Fibroblast of skin of right biceps (primary cell): Measurements from ENCODE around the gene EFCAB12.

Experiments
- DNase-seq: peaks from one replicate; pipeline ENCODE4 v3.0.0-alpha.2; 2013

Gene EFCAB12

DNA sequence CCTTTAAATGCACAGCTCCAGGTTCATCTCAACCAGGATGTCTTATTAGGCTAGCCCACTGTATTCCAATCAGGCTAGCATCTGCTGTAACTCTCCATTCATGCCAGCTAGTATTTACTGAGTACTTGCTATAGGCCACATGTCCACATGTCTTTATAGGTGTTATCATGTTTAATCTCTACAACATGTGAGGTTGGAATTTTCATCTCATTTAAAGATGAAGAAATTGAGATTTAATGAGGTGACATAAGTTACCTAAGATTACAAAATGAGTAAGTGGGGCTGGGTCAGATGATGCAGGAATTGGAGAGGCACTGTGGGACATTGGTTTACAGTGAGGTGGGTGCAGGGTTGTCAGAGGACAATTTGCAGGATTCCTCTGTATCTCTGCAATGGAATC lies 14.5 kb upstream of the EFCAB12 start:
- DNase-seq = no peak

DNA sequence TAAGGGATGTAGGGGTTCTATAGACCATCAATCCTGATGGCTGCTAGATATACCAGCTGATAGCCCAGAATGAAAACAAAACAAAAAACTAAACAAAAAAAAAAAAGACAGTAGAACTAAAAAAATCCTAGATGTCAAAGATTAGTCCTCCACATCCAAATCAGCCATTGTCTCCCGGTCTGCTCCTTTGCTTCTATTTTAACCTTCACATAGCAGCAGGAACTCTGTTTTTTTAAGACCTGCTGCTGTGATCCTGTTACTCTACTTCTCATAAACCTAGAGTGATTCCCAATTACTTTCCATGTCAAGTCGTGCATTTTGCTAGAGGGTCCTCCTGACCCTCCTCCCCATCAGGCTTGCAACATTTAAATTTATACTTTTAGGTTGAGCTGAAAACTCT lies 14.1 kb upstream of the EFCAB12 start:
- no peak for DNase-seq

DNA sequence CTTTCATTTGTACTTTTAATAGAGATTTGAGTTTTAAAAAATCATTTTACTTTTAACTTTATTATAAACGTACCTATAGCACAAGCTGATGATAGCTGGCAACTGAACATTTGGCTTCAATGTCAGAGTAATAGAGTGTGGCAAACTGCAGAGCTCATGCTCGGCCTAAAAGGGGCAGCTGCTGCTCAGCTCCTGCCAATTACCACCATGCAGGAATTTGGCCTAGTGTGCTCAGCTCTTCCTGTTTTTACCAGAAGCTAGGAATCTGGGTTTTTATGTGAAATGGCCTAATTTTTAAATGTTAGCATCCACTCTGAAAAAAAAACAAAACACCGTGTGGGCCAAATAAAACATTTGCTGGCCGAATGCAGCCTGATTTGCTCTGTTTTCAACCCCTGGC lies 13.3 kb upstream of the EFCAB12 start:
- peak; percentile 43 for DNase-seq

DNA sequence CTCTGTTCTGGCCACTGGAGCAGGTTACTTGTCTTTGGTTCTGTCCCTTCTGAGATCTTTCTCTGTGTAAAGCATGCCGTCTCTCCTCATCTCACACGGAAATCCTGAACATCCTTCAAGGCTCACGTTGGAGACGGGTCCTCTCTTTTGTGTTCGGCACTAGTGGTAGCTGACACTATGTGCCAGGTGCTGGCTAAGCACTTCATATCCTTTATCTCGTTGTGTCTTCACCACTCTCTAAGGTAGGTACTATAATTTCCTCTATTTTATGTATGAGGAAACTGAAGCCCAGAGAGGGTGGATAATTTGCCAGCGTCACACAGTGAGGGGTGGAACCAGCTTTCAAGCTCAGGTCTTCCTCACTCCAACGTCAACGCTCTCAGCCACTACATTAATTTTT lies 12.8 kb upstream of the EFCAB12 start:
- no peak for DNase-seq

DNA sequence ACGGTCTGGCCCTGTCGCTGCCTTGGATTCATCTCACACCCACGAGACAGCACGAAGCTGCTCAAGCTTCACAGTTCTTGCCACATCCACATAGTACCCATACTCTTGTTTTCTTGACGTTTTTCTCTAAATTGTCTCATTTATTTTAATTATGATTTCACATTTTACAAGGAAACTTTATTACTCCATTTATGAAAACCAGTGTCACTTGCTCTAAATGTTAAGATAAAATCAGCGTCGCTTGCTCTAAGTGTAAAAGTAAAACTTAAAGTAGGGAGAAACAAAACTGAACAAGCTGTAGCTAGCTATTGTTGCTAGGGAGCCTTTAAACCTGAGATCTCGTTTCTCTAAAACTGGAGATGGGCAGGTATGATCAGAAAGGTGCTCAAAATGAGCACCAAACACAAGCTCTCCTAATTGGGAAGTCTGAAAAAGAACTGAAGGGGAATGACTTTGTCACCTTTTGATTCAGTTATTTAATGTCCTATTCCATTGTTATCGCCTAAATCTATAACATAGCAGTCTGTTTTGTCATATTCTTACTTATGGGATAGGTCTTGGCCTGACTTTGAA lies 12.3 kb upstream of the EFCAB12 start:
- DNase-seq = no peak

DNA sequence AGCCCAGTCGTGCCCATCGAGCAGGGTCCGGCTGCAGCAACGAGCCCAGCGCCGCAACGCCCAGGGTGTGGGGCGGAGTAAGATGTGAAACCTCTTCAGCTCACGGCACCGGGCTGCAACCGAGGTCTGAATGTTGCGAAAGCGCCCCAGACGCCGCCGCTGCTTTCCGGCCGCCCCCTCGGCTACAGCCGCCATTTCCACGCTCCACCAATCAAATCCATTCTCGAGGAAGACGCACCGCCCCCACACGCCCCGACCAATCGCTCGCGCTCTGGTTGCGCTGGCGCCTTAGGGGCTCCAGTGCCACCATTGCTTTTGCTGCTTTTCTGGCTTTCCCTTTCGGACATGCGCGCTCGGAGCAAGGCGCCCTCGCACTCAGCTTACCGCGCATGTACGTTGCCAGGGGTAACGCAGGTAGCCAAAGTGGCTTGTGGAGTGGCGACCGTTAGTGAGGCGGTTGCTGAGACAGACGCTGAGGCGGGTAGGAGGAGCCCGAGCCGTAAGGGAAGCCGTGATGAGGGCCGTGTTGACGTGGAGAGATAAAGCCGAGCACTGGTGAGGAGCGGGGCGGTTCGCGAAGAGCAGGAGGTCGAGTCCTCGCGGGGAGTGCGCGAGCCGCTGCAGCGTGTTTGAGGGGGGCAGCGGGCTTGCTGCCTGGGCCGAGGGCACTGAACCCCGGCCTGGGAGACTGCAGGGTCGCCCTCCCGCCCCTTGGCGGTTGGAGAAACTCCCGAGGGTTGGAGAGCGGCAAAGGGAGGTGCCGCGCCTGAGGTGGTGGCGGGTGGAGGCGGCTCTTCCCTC lies 11.6 kb upstream of the EFCAB12 start, which contains the start of the genes IFT122 and MBD4:
IFT122 (plus strand) TSS at position 408 of the 801 bp plus-strand sequence; CDS start at position 515, 107 bp downstream.
MBD4 (minus strand) TSS at position 132 of the 801 bp plus-strand sequence; CDS start at position 17, 115 bp downstream.
- peak; percentile 100 for DNase-seq

DNA sequence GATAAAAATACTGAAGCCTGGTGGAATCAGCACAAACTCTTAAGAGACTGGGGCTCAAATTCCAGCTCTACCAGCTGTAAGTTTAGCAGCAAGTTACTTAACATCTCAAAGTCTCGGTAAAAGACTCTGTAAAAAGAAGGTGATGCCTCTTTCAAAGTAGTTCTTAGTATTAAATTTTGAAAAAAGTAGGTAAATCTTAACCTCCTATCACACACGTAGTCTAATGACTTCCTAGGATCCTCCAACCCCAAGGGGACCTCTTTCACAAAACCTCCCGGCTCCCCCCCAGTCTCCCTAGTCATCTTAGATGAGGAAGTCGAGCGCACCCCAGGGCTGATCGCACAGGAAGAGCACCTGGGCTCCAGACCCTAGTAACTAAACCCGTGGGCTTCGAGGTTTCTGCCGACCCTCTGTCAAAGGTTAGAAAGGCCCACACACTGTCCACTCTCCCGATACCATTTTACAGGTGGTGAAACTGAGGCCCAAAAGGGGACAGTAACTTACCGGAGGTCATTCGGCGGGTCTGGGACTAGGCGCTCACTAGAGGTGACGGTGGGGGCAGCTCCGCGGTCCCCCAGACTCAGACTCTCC lies 10.9 kb upstream of the EFCAB12 start:
- DNase-seq = no peak

DNA sequence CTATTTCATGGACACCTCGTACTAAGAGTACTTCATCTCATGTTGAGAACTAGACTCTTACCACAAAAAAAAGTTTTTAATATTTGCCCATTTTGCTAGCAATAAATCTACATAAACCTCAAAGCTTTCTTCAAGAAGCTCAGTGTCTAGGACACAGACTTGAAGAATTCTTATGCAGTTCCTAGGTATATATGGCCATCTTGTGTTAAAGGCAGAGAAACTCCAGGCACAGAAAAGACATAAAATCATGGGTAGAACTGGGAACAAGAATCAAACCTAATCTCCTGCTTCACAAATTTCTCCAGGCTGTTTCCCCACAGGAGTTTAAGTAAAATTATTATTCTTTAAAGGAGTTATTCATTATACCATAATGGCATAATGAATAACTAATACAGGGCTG lies 6.9 kb upstream of the EFCAB12 start:
- no peak for DNase-seq

DNA sequence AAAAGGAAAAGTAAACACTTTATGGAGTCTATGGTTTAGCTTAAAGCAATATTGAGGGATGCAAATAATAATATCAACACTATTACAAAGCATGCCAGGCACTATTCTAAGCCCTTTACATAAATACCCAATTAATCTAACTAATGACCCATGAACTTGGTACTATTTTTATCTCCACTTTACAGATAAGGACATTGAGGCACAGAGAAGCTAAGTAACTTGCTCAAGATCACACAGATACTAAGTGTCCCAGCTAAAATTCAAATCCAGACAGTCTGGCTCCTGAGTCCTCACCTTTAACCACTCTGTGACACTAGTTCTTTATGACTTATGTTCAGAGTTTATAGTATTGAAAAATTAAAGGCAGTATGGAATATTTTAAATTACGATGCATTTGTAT lies 5.7 kb upstream of the EFCAB12 start:
- DNase-seq = no peak

DNA sequence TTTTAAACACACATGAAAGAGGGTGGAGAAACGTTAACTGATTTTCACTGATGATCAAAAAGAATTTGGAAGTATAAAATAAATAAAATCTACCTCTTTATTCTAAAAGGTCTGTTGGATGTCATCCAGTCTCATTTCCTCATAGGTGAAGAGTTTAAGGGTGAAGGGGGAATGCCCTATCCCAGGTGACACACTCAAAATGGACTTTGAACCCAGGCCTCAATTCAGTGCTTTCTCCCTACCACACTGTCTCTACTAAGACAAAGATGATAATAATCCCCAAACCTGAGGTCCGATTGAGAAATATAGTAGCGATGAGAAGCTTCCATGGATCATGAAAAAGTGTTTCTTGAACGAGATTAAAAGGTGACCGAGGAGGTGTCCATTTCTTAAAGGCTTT lies 5.1 kb upstream of the EFCAB12 start:
- DNase-seq = no peak

DNA sequence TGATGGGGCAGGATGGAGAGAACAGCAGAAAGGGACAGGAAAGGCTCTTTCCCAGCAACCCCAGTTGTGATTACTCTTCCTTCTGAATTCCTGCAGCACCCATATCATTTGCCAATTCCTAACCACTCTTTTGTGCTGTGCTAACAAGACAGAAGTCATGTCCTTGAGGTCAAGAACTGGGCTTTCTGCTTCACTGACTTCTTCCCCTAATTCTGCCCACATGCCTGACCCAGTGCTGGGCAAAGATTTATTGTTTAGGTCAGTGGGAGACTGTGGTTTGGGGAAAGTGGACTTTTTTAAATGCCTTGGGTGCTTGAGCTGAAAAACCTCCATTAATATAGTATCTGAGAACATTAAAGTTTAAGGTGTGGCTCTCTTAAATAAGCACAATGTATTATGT lies 4.2 kb upstream of the EFCAB12 start:
- no peak for DNase-seq

DNA sequence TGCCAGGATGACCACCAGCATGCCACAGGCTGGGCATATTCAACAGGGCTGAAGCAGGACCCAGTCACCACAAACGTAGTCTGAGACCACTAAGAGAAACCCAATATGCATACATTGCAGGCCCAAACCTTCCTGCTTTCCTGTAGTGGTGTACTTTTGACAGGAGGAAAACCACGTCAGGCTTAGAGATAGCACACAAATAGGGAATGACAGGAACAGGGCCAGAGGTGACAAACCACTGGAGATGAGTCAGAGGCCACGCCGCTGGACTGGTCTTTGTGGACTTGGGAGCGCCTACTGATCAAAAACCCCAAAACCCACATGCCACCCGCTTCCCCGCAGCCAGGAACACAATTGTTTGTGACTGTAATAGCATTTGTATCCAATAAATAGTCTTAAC lies 3.6 kb upstream of the EFCAB12 start:
- DNase-seq = no peak

DNA sequence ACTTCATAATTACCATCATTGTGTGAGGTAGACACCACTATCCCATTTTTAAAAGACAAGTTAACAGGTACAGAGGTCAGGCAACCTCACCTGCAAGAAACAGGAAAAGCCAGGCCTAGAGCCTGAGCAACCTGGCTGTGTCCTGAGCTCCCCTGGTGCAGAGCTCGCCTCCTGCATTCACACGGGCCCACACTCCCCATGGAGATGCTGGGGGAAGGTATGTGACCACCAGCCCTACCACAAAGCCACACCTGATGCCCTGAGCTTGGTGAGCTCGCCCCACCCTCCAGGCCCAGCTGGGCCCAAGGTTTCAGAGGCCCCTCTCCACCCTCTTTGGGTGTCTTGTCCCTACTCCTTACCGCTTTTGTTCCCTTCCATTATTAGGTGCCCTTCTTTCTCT lies 1.2 kb upstream of the EFCAB12 start:
- DNase-seq = no peak

DNA sequence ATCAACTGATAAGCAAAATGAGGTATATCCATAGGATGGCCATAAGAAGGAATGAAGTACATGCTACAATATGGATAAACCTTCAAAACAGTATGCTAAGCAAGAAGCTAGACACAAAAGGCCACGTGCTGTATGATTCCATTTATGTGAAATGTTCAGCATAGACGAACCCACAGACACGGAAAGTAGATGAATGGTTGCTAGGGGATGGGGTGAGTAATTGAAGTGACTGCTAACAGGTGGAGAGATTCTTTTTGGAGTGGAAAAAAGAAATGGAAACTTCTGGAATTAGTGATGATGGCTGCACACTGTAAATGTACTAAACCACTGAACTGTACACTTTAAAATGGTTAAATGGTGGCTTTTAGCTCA lies 630 bp upstream of the EFCAB12 start:
- DNase-seq = no peak

DNA sequence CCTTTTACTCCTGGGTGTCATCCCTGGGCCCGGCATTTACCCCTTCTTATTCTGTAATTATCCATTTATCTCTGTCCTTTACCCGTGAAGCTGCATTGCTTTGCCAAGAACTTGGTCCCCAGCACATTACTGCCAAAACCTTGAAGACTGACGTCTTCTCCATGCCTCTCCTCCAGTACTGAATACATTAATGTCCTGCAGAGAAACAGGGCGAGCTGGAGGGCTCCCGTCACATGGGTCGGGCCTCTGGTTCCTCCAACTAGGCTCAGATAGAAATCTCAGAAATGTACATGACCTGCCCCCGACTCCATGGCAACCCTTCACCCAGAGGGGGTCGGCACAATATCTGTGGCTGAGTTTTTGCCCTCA lies 445 bp downstream of the EFCAB12 start:
- DNase-seq = no peak

DNA sequence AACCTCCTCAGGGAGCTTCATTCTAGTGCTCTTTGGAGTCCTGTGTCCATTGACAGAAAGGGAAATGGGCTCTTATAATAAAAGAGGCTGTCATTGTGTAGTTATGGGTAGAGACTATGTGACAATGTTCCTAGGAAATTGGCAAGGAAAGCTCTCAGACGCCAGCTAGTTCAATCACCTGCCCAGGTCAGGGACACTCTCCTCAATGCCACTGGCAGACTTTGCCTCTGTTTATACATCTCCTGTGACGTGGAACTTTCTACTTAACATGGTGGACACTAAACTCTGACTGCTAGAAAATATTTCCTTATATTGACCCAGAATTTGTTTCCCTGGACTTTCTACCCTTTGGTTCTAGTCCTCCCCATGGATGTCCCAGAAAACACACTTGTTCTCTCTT lies 2.8 kb downstream of the EFCAB12 start:
- no peak for DNase-seq

DNA sequence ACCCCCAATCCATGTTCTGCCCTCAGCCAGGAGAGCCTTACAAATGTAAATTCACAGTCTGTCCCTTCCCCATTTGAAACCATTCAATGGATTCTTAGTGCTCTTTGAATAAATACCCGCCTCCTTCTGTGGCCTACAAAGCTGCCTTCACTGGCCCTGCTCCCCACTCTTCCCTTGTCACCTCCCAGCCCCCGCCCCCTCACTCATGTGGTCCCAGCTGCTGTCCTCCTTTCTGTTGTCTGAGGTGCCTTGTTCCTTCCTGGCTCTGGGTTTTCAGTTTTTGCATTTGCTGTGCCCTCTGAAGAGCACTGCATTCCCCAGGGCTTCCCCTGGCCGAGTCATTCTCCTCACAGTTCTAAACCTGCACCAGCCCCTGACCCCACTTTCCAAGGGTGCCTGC lies 3.2 kb downstream of the EFCAB12 start:
- DNase-seq = no peak

DNA sequence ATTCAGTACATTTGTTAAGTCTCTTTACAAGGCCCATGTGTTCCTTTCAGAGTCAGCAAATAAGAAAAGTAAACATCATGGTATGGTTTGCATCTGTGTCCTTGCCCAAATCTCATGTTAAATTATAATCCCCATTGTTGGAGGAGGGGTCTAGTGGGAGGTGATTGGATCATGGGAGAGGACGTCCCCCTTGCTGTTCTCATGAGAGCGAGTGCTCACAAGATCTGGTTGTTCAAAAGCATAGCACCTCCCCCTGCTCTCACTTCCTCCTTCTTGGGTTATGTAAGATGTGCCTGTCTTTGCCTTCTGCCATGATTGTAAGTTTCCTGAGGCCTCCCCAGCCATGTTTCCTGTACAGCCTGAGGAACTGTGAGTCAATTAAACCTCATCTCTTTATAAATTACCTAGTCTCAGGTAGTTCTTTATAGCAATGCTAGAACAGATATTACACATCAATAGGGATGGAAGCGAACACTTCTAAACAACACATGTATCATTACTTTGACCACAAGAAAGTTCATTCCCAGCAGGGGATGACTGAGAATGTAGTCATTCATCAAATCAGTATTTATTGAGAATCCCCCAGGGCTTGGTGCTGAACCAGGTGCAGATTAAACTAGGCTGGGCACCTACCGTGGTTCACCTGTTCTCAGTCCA lies 4.1 kb downstream of the EFCAB12 start:
- DNase-seq = no peak

DNA sequence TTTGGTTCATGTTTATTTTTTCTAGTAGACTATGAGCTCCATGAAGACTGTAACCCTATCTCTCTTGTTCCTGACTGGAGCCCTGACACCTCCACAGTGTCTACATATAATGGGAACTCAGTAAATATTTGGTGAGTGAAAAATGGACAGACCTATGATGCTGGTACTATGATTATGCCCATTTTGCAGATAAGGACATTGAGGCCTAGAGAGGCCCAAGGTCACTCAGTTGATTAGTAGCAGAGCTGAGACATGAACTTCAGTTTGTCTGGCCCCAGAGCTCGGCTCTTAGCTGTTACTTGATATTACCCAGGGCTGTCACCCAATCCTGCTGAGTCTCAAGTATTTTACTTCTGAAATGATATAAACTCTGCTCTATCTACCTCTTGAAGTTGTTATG lies 5.5 kb downstream of the EFCAB12 start:
- DNase-seq = no peak

DNA sequence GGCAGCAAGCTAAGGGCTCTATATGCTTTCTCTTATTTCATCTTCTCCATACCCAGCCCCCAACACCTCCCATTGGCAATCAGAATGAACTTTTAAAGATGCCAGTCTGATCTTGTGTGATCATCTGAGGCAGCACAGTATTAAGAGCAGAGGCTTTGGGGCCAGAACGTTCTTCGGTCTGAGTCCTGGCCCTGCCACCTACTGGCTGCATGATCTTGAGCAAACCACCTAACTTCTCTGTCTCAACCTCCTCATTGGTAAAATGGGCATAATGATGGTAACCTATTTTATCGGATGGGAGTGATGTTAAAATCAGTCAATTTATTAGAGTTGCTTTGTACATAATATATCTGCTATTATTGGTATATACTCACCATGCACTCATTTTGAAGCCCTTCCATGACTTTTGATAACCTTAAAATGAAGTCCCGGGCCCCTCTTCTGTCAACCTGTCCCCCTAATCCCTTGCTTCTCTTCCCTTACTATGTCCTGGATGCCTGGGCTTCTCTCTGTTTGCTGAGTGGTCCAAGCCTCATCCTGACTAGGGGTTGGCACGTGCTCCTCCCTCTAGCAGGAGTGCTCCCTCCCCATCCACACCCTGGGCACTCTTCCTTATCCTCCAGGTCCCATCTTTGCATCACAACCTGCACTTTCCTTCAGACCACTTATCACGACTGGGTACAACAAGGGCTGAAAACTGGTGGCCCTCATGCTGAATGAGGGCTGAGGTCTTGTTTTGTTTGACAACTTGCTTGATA lies 6.3 kb downstream of the EFCAB12 start:
- DNase-seq = no peak

DNA sequence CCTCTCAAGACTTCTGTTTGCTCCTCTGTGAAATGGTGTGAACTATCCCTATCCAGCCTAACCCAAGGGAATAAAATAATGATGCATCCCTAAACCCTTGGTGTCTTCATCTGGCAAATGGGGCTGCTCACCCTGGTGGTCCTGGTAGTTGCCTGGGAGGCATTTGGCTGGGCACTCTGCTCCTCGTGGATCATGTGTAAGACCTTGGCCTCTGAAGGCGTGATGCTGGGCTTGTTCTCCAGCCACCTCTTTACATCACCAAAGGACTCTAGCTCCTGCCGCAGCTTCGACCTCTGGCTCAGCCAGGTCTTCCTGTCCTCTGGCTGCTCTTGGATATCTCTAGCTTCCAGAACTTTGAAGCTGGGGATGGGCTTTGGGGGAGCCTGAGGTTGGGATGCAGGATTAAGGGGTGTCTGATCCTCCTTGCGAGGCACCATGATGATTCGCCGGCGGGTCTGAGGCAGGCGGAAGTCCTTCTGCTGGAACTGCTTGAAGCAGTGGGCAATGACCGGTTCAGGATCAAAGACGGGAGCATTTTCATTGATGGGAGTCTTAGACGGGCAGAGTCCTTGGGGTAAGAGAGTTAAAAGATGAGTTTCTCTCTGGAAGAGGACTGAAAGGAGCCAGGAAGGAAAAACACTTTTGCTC lies 7.1 kb downstream of the EFCAB12 start:
- no peak for DNase-seq

DNA sequence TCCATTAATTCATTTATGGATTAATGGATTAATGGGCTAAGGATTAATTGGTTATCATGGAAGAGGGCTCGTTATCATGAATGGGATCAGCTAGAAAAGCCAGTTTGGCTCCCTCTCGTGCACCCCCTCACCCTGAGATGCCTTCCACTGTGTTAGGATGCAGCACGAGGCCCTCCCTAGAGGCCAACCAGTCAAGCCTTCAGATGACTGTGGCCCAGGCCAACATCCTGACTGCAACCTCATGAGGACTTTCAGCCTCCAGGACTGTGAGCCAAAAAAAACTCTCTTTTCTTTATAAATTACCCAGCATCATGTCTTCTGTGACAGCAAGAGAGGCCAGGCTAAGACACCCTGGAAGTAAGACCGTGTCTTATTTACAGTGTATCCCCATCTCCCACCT lies 9.0 kb downstream of the EFCAB12 start:
- no peak for DNase-seq
